SK-N-SH (cell line): ENCODE results near the gene CBFB. TPM values are rescaled to one million over a fixed set of nuclear protein-coding genes. Genes with fewer than 3 reads are reported as not detected.

Experiments used
- CTCF ChIA-PET: fragments of 300-600, 350-600 bp; formaldehyde crosslinking; extraction: SDS; loops from one replicate; lab custom pipeline; 2021; lab: Yijun Ruan, JAX
- POLR2A ChIA-PET: fragments of 350-600 bp; sonication (Branson Sonifier 250); formaldehyde crosslinking; extraction: SDS; loops from one replicate; lab custom pipeline; 2020; ENCODE audit warnings: antibody characterized with exemption, inconsistent platforms; lab: Yijun Ruan, JAX
- DNase-seq: peaks from one replicate; pipeline ENCODE4 v3.0.0; 2012
- H2AFZ ChIP-seq: fragments of 200-600 bp; sonication (generic); 2 replicates; pipeline ENCODE4 v1.8.1; 2016; ENCODE audit warnings: antibody characterized with exemption, mild to moderate bottlenecking, low read depth
- H3F3A ChIP-seq: fragments of 200-600 bp; sonication (generic); replicated peaks from 2 replicates; pipeline ENCODE3; 2016; ENCODE audit warnings: antibody characterized with exemption, mild to moderate bottlenecking; ENCODE audit not compliant: insufficient read depth
- H3K27ac ChIP-seq, 2 experiments: fragments of 200-500 bp in 1 of 2; fragments of 200-600 bp in 1 of 2; sonication (Bioruptor generic) in 1 of 2; sonication (generic), shearing (Covaris generic) in 1 of 2; 2 replicates each; pipeline versions ENCODE4 v1.5.1 to v1.6.1; 2014 to 2016; ENCODE audit warnings: low read depth in 2 of 2, inconsistent platforms in 1 of 2, low read length in 1 of 2, mild to moderate bottlenecking in 1 of 2, mixed read lengths in 1 of 2
- H3K27me3 ChIP-seq: fragments of 200-600 bp; sonication (generic), shearing (Covaris generic); 2 replicates; pipeline ENCODE4 v1.6.1; 2016; ENCODE audit warnings: mixed run types; ENCODE audit not compliant: insufficient read depth
- H3K36me3 ChIP-seq, 2 experiments: fragments of 200-500 bp in 1 of 2; fragments of 200-600 bp in 1 of 2; sonication (Bioruptor generic) in 1 of 2; sonication (generic) in 1 of 2; replicated peaks in 1 of 2; 2 replicates each; pipeline versions ENCODE3 to v1.5.1; 2014 to 2016; ENCODE audit warnings: low read length in 1 of 2, mild to moderate bottlenecking in 1 of 2; ENCODE audit not compliant: insufficient read depth in 2 of 2, control insufficient read depth in 1 of 2
- H3K4me1 ChIP-seq, 2 experiments: fragments of 200-500 bp in 1 of 2; fragments of 200-600 bp in 1 of 2; sonication (Bioruptor generic) in 1 of 2; sonication (generic), shearing (Covaris generic) in 1 of 2; 2 replicates each; pipeline versions ENCODE4 v1.5.1 to v1.6.1; 2014 to 2016; ENCODE audit warnings: low read depth in 1 of 2, low read length in 1 of 2, mixed run types in 1 of 2; ENCODE audit not compliant: insufficient read depth in 2 of 2, control insufficient read depth in 1 of 2
- H3K4me2 ChIP-seq: fragments of 200-600 bp; sonication (generic), shearing (Covaris generic); 2 replicates; pipeline ENCODE4 v1.6.1; 2017; ENCODE audit warnings: mixed run types
- H3K4me3 ChIP-seq, 2 experiments: fragments of 200-500 bp in 1 of 2; fragments of 200-600 bp in 1 of 2; sonication (Bioruptor generic) in 1 of 2; sonication (generic), shearing (Covaris generic) in 1 of 2; 2 replicates each; pipeline versions ENCODE4 v1.5.1 to v1.8.1; 2014 to 2016; ENCODE audit warnings: low read depth in 2 of 2, inconsistent platforms in 1 of 2, low read length in 1 of 2, mild to moderate bottlenecking in 1 of 2, mixed read lengths in 1 of 2, moderate library complexity in 1 of 2
- H3K79me2 ChIP-seq: fragments of 200-600 bp; sonication (generic); 2 replicates; pipeline ENCODE4 v1.8.1; 2017; ENCODE audit warnings: mild to moderate bottlenecking; ENCODE audit not compliant: insufficient read depth
- H3K9ac ChIP-seq: fragments of 200-600 bp; sonication (generic); 2 replicates; pipeline ENCODE4 v1.6.1; 2017; ENCODE audit warnings: mixed run types
- H3K9me2 ChIP-seq: fragments of 200-600 bp; sonication (generic); 2 replicates; pipeline ENCODE4 v1.6.1; 2017; ENCODE audit warnings: mixed run types
- H3K9me3 ChIP-seq: fragments of 200-600 bp; sonication (generic); 2 replicates; pipeline ENCODE4 v1.6.1; 2017; ENCODE audit warnings: mixed run types, mild to moderate bottlenecking, moderate library complexity
- H4K20me1 ChIP-seq: fragments of 200-600 bp; sonication (generic); 2 replicates; pipeline ENCODE4 v1.6.1; 2017; ENCODE audit warnings: mild to moderate bottlenecking, mixed run types; ENCODE audit not compliant: insufficient read depth
- EP300 ChIP-seq, 2 experiments: IDR thresholded peaks; 2 replicates each; pipeline versions ENCODE4 v1.4.0 to v1.6.1; 2012; ENCODE audit warnings: borderline replicate concordance in 1 of 2, low read depth in 1 of 2, low read length in 1 of 2
- FOXM1 ChIP-seq: IDR thresholded peaks from 2 replicates; pipeline ENCODE4 v1.4.0; 2012; ENCODE audit warnings: low read depth, mild to moderate bottlenecking
- GABPA ChIP-seq: IDR thresholded peaks from 2 replicates; pipeline ENCODE4 v1.4.0; 2012; ENCODE audit warnings: low read depth, mild to moderate bottlenecking
- GATA2 ChIP-seq: sonication (generic); formaldehyde crosslinking; IDR thresholded peaks from 2 replicates; pipeline ENCODE4 v1.5.0; 2020; ENCODE audit warnings: mild to moderate bottlenecking, missing genetic modification reagents
- JUND ChIP-seq: IDR thresholded peaks from 2 replicates; pipeline ENCODE4 v1.4.0; 2012
- MEF2A ChIP-seq: IDR thresholded peaks from 2 replicates; pipeline ENCODE4 v1.4.0; 2012; ENCODE audit warnings: low read depth, borderline replicate concordance
- MXI1 ChIP-seq: IDR thresholded peaks from 2 replicates; pipeline ENCODE4 v1.6.1; 2012; ENCODE audit warnings: mild to moderate bottlenecking, low read depth, low read length, improper control_type of control experiment
- NFIC ChIP-seq: IDR thresholded peaks from 2 replicates; pipeline ENCODE4 v1.4.0; 2012; ENCODE audit warnings: borderline replicate concordance
- RAD21 ChIP-seq: IDR thresholded peaks from 2 replicates; pipeline ENCODE4 v1.6.1; 2012; ENCODE audit warnings: mild to moderate bottlenecking, low read length
- RCOR1 ChIP-seq: fragments of 150-350 bp; IDR thresholded peaks from 2 replicates; pipeline ENCODE4 v1.6.1; 2017; ENCODE audit warnings: antibody characterized with exemption, low read length
- RFX5 ChIP-seq: IDR thresholded peaks from 2 replicates; pipeline ENCODE4 v1.6.1; 2012; ENCODE audit warnings: mild to moderate bottlenecking, improper control_type of control experiment, low read length
- SMC3 ChIP-seq: IDR thresholded peaks from 2 replicates; pipeline ENCODE4 v1.6.1; 2012; ENCODE audit warnings: low read depth, low read length, improper control_type of control experiment
- TCF12 ChIP-seq: IDR thresholded peaks from 2 replicates; pipeline ENCODE4 v1.4.0; 2012
- TEAD4 ChIP-seq: IDR thresholded peaks from 2 replicates; pipeline ENCODE4 v1.4.0; 2012; ENCODE audit warnings: mild to moderate bottlenecking, borderline replicate concordance; ENCODE audit not compliant: insufficient read depth
- WGBS: methylation state at CpG from one replicate; pipeline ENCODE4 v1.1.6; 2017; ENCODE audit warnings: low lambda C conversion rate; 5-methylcytosine and 5-hydroxymethylcytosine counted together
- polyA plus RNA-seq, 3 experiments: library from polyadenylated mRNA; depleted of rRNA; stranded (reverse); fragments of >200 nt; gene quantifications; 2 replicates each; pipeline ENCODE4 v1.2.3, GENCODE V29; 2012
- TF ChIP-seq, protein P1 (sequence below): IDR thresholded peaks from 2 replicates; pipeline ENCODE4 v1.6.1; 2012; ENCODE audit warnings: mild to moderate bottlenecking, low read depth, low read length, moderate library complexity
- TF ChIP-seq, protein P2 (sequence below): IDR thresholded peaks from 2 replicates; pipeline ENCODE4 v1.4.0; 2012; ENCODE audit warnings: low read depth, borderline replicate concordance
- TF ChIP-seq, protein P3 (sequence below): fragments of 200-600 bp; sonication (generic); IDR thresholded peaks from 2 replicates; pipeline ENCODE4 v1.6.1; 2017; ENCODE audit warnings: antibody characterized with exemption, mild to moderate bottlenecking, moderate library complexity
- TF ChIP-seq, protein P4 (sequence below): IDR thresholded peaks from 2 replicates; pipeline ENCODE4; 2012
- TF ChIP-seq, protein P5 (sequence below): fragments of 150-350 bp; IDR thresholded peaks from 2 replicates; pipeline ENCODE4 v1.6.1; 2017; ENCODE audit warnings: antibody characterized with exemption, low read length, low read depth, borderline replicate concordance
- TF ChIP-seq, protein P6 (sequence below): IDR thresholded peaks from 2 replicates; pipeline ENCODE4 v1.4.0; 2012; ENCODE audit warnings: low read depth, borderline replicate concordance
- TF ChIP-seq, protein P7 (sequence below): IDR thresholded peaks from 2 replicates; pipeline ENCODE4 v1.4.0; 2012; ENCODE audit warnings: low read depth

CBFB gene
- polyA plus RNA-seq, 1 of the 3 experiments (the other 2 are of a cell fraction), result 40.1 TPM

DNA sequence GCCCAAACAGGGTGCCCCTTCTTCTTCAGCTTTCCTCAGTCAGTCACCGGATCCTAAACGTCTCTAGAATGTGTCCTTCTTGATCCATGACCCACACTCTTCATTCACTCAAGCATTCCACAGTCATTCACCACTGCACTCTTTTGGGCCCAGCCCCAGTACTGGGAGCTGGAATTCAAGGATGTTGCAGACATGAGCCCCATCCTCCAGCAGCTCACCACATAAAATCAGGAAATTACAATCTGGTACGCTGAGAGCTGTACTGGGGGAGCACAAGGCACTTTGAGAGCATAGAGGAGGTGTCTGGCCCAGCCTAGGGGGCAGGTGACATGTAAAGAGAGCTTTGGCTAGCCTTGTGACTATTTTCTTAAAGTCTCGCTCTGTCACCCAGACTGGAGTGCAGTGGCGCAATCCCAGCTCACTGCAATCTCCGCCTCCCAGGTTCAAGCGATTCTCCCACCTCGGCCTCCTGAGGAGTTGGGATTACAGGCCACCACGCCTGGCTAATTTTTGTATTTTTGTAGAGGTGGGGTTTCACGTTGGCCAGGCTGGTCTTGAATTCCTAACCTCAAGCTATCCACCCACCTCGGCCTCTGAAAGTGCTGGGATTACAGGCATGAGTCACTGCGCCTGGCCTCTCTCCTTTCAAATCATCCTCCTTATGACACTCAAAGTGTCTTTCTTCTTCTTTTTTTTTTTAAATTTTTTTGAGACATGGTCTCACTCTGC is 21.9 kb upstream of the CBFB start (continued):
- TF ChIP-seq, protein P1, sequence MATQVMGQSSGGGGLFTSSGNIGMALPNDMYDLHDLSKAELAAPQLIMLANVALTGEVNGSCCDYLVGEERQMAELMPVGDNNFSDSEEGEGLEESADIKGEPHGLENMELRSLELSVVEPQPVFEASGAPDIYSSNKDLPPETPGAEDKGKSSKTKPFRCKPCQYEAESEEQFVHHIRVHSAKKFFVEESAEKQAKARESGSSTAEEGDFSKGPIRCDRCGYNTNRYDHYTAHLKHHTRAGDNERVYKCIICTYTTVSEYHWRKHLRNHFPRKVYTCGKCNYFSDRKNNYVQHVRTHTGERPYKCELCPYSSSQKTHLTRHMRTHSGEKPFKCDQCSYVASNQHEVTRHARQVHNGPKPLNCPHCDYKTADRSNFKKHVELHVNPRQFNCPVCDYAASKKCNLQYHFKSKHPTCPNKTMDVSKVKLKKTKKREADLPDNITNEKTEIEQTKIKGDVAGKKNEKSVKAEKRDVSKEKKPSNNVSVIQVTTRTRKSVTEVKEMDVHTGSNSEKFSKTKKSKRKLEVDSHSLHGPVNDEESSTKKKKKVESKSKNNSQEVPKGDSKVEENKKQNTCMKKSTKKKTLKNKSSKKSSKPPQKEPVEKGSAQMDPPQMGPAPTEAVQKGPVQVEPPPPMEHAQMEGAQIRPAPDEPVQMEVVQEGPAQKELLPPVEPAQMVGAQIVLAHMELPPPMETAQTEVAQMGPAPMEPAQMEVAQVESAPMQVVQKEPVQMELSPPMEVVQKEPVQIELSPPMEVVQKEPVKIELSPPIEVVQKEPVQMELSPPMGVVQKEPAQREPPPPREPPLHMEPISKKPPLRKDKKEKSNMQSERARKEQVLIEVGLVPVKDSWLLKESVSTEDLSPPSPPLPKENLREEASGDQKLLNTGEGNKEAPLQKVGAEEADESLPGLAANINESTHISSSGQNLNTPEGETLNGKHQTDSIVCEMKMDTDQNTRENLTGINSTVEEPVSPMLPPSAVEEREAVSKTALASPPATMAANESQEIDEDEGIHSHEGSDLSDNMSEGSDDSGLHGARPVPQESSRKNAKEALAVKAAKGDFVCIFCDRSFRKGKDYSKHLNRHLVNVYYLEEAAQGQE, result no peak
- TF ChIP-seq GATA2 (CRISPR knock-in tag) (no peak), RAD21 (no peak), TCF12 (no peak), RCOR1 (no peak), TEAD4 (no peak)
- TF ChIP-seq, protein P2, sequence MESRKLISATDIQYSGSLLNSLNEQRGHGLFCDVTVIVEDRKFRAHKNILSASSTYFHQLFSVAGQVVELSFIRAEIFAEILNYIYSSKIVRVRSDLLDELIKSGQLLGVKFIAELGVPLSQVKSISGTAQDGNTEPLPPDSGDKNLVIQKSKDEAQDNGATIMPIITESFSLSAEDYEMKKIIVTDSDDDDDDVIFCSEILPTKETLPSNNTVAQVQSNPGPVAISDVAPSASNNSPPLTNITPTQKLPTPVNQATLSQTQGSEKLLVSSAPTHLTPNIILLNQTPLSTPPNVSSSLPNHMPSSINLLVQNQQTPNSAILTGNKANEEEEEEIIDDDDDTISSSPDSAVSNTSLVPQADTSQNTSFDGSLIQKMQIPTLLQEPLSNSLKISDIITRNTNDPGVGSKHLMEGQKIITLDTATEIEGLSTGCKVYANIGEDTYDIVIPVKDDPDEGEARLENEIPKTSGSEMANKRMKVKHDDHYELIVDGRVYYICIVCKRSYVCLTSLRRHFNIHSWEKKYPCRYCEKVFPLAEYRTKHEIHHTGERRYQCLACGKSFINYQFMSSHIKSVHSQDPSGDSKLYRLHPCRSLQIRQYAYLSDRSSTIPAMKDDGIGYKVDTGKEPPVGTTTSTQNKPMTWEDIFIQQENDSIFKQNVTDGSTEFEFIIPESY, result no peak

DNA sequence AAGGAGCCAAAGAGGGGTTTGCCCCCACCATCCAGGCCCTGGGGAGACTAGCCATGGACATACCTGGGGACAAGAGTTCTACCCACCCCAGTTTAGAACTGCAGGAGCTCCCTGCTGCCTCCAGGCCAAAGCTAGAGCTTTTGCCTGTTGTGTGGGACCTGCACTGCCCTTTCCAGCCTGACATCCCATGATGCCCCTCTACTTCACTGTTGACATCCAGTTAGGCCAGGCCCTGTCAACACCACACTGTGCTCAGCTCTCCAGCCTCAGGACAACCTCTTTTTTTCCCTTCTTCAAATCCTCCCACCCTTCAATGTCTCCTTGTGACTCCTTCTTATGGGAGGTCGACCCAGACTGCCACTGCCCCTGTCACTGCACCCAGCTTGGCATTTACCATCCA is 19.8 kb upstream of the CBFB start:
- Histone ChIP-seq H3K4me3 (no peak overlapping the region), H2AFZ (no peak overlapping the region), H3K4me2 (no peak overlapping the region), H3F3A (no peaks in the 10 kb centered on the region), H3K27ac (no peak overlapping the region), H4K20me1 (no peaks in the 10 kb centered on the region), H3K79me2 (no peaks in the 10 kb centered on the region), H3K9me3 (no peaks in the 10 kb centered on the region), H3K9ac (no peak overlapping the region), H3K9me2 (no peaks in the 10 kb centered on the region), H3K4me1 (peaks cover 3 to 11% of the 10 kb centered on the region in 2 experiments; a peak in 1 of 4 replicates), H3K36me3 (no peaks in the 10 kb centered on the region), H3K27me3 (no peaks in the 10 kb centered on the region)
- CTCF ChIA-PET, result interaction anchor here (1.0 to 1.8 kb wide), 3 partner anchors 31 to 146 kb away, joined by 4 to 6 read pairs (median 4); no protein-coding TSS in a partner anchor
- POLR2A ChIA-PET, result no interaction called here
- 42% methylated on average over 1 of the region's 1 CpG for WGBS
- no peak for DNase-seq
- TF ChIP-seq, protein P3, sequence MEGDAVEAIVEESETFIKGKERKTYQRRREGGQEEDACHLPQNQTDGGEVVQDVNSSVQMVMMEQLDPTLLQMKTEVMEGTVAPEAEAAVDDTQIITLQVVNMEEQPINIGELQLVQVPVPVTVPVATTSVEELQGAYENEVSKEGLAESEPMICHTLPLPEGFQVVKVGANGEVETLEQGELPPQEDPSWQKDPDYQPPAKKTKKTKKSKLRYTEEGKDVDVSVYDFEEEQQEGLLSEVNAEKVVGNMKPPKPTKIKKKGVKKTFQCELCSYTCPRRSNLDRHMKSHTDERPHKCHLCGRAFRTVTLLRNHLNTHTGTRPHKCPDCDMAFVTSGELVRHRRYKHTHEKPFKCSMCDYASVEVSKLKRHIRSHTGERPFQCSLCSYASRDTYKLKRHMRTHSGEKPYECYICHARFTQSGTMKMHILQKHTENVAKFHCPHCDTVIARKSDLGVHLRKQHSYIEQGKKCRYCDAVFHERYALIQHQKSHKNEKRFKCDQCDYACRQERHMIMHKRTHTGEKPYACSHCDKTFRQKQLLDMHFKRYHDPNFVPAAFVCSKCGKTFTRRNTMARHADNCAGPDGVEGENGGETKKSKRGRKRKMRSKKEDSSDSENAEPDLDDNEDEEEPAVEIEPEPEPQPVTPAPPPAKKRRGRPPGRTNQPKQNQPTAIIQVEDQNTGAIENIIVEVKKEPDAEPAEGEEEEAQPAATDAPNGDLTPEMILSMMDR, result no peak
- TF ChIP-seq, protein P4, sequence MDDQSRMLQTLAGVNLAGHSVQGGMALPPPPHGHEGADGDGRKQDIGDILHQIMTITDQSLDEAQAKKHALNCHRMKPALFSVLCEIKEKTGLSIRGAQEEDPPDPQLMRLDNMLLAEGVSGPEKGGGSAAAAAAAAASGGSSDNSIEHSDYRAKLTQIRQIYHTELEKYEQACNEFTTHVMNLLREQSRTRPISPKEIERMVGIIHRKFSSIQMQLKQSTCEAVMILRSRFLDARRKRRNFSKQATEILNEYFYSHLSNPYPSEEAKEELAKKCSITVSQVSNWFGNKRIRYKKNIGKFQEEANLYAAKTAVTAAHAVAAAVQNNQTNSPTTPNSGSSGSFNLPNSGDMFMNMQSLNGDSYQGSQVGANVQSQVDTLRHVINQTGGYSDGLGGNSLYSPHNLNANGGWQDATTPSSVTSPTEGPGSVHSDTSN, result no peak
- TF ChIP-seq, protein P5, sequence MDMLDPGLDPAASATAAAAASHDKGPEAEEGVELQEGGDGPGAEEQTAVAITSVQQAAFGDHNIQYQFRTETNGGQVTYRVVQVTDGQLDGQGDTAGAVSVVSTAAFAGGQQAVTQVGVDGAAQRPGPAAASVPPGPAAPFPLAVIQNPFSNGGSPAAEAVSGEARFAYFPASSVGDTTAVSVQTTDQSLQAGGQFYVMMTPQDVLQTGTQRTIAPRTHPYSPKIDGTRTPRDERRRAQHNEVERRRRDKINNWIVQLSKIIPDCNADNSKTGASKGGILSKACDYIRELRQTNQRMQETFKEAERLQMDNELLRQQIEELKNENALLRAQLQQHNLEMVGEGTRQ, result no peak
- TF ChIP-seq RCOR1 (no peak), NFIC (no peak), RFX5 (no peak), GATA2 (CRISPR knock-in tag) (no peak), EP300 (IDR thresholded peaks at IDR 0.05; ENCODE audit: borderline replicate concordance in 1 of 2, low read depth in 1 of 2, low read length in 1 of 2) (no peak), SMC3 (no peak), MXI1 (no peak), GABPA (no peak), MEF2A (no peak), JUND (no peak), TCF12 (no peak), FOXM1 (no peak)
- TF ChIP-seq, protein P6, sequence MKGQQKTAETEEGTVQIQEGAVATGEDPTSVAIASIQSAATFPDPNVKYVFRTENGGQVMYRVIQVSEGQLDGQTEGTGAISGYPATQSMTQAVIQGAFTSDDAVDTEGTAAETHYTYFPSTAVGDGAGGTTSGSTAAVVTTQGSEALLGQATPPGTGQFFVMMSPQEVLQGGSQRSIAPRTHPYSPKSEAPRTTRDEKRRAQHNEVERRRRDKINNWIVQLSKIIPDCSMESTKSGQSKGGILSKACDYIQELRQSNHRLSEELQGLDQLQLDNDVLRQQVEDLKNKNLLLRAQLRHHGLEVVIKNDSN, result no peak
- TF ChIP-seq, protein P7, sequence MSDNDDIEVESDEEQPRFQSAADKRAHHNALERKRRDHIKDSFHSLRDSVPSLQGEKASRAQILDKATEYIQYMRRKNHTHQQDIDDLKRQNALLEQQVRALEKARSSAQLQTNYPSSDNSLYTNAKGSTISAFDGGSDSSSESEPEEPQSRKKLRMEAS, result no peak
